AG04450 (cell line): ENCODE data around the gene UPF2. TPM values are rescaled to one million over a fixed set of nuclear protein-coding genes. Genes with fewer than 3 reads are reported as not detected.

Experiments
- CTCF ChIA-PET: fragments of 300-600, 350-600 bp; formaldehyde crosslinking; extraction: SDS; loops from one replicate; lab custom pipeline; 2022; ENCODE audit warnings: antibody characterized with exemption, inconsistent platforms; lab: Charles Lee
- POLR2A ChIA-PET: fragments of 350-600 bp; formaldehyde crosslinking; extraction: SDS; loops from one replicate; lab custom pipeline; 2021; ENCODE audit warnings: antibody characterized with exemption, inconsistent platforms; lab: Yijun Ruan, JAX
- DNase-seq: peaks from one replicate; pipeline ENCODE4 v3.0.0-alpha.2; 2011; ENCODE audit warnings: low read depth, low spot score
- H3K27ac ChIP-seq: one replicate; pipeline ENCODE4 v1.5.1; 2012; ENCODE audit warnings: low read depth, low read length, control low read depth
- H3K27me3 ChIP-seq: one replicate; pipeline ENCODE4 v1.6.0; 2012; ENCODE audit warnings: low read length; ENCODE audit not compliant: control insufficient read depth, insufficient read depth
- H3K4me3 ChIP-seq: 2 replicates; pipeline ENCODE4 v1.5.1; 2011; ENCODE audit warnings: mild to moderate bottlenecking, low read depth, low read length, control low read depth
- H3K9me3 ChIP-seq: 2 replicates; pipeline ENCODE4 v1.5.1; 2012; ENCODE audit warnings: low read length; ENCODE audit not compliant: control insufficient read depth, insufficient read depth
- polyA plus RNA-seq: library from polyadenylated mRNA; depleted of rRNA; stranded (reverse); fragments of >200 nt; gene quantifications from 2 replicates; pipeline ENCODE4 v1.2.3, GENCODE V29; 2011
- TF ChIP-seq, protein P1 (sequence below): IDR thresholded peaks from 2 replicates; pipeline ENCODE4 v1.5.1; 2011; ENCODE audit warnings: low read depth, low read length, control low read depth, inconsistent platforms

Gene UPF2
- polyA plus RNA-seq, 1 experiment: 18.4 TPM

DNA sequence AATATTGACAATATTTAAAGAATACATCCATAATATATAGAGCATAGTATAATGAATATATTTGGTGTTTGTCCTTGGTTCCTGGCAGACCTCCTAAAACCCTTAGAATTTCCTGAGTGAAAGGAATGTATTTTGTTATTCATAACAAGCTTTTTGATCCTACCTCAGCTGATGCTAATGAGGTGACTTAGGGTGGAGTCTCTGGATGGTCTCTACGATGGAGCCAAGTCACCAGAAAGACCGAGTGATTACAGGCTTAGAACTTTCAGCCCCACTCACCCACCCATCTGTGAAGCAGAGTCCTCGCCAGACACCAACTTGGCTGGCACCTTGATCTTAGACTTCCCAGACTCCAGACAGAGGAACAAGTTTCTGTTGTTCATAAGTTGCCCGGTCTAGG lies 35.9 kb downstream of the UPF2 start:
- peaks cover 6% of the 10 kb centered on the region for H3K9me3 ChIP-seq
- TF ChIP-seq, protein P1, sequence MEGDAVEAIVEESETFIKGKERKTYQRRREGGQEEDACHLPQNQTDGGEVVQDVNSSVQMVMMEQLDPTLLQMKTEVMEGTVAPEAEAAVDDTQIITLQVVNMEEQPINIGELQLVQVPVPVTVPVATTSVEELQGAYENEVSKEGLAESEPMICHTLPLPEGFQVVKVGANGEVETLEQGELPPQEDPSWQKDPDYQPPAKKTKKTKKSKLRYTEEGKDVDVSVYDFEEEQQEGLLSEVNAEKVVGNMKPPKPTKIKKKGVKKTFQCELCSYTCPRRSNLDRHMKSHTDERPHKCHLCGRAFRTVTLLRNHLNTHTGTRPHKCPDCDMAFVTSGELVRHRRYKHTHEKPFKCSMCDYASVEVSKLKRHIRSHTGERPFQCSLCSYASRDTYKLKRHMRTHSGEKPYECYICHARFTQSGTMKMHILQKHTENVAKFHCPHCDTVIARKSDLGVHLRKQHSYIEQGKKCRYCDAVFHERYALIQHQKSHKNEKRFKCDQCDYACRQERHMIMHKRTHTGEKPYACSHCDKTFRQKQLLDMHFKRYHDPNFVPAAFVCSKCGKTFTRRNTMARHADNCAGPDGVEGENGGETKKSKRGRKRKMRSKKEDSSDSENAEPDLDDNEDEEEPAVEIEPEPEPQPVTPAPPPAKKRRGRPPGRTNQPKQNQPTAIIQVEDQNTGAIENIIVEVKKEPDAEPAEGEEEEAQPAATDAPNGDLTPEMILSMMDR: no peak
- POLR2A ChIA-PET: interaction anchor here (0.6 kb wide), 1 partner anchor 10 kb away, joined by 8 read pairs; no protein-coding TSS in a partner anchor
- no peak overlapping the region for H3K4me3 ChIP-seq
- H3K27ac ChIP-seq: no peak overlapping the region
- CTCF ChIA-PET: interaction anchor here (1.0 kb wide), 1 partner anchor 20 kb away, joined by 5 read pairs; no protein-coding TSS in a partner anchor
- DNase-seq: no peak
- no peaks in the 10 kb centered on the region for H3K27me3 ChIP-seq

DNA sequence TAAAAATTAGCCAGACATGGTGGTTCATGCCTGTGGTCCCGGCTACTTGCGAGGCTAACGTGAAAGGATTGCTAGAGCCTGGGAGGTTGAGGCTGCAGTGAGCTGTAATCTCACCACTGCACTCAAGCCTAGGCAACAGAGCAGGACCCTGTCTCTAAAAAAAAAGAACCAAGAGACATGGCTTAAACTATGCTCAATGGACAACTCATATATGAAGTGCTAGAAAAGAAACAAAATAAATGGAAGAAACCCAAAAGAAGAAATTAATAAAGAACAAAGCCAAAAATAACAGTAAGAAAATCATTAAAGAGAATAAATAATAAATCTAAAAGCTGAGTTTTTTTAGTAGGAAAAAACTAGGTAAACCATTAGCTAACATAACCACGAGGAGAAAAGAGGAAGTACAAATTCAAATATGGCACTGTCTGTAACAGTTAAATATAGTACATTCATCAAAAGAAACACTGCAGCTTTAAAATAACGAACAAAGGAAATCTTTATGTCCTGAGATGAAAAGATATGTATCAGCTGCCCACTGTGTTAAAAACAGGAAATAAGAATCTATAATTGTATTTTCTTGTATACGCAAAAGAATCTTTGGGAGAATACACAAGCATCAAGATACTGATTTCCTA lies 48.7 kb downstream of the UPF2 start:
- Histone ChIP-seq H3K27me3 (no peaks in the 10 kb centered on the region), H3K9me3 (no peaks in the 10 kb centered on the region), H3K4me3 (no peak overlapping the region), H3K27ac (no peak overlapping the region)
- TF ChIP-seq, protein P1: no peak
- DNase-seq: no peak
- ChIA-PET POLR2A (interaction anchor here (0.6 kb wide), 1 partner anchor 12 kb away, joined by 3 read pairs; no protein-coding TSS in a partner anchor), CTCF (interaction anchor here (1.3 to 1.5 kb wide), 2 partner anchors 8 to 211 kb away, joined by 4 to 6 read pairs; no protein-coding TSS in a partner anchor)

DNA sequence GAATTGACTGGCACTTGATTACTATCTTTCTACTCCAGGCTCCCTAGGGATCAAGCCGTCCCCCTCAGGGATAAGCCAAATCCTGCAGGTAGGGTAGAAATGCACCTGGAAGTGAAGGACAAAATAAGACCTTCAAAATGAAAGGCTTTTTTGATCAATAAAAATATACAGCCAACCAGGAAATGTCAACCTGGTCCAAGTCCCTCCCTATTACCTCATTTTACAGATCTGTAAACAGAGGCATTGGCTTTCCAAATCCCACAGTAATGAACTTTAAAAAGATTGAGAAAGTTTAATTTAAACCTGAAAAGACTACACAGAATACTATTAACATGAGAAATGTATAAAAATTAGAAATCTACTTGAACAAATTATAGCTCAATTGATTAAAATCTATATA lies 53.7 kb downstream of the UPF2 start:
- no peak for DNase-seq
- no peak overlapping the region for H3K4me3 ChIP-seq
- H3K27ac ChIP-seq: no peak overlapping the region
- ChIA-PET CTCF (interaction anchor here (1.8 kb wide), 1 partner anchor 206 kb away, joined by 9 read pairs; no protein-coding TSS in a partner anchor), POLR2A (no interaction called here)
- no peaks in the 10 kb centered on the region for H3K27me3 ChIP-seq
- H3K9me3 ChIP-seq: no peaks in the 10 kb centered on the region
- TF ChIP-seq, protein P1: no peak

DNA sequence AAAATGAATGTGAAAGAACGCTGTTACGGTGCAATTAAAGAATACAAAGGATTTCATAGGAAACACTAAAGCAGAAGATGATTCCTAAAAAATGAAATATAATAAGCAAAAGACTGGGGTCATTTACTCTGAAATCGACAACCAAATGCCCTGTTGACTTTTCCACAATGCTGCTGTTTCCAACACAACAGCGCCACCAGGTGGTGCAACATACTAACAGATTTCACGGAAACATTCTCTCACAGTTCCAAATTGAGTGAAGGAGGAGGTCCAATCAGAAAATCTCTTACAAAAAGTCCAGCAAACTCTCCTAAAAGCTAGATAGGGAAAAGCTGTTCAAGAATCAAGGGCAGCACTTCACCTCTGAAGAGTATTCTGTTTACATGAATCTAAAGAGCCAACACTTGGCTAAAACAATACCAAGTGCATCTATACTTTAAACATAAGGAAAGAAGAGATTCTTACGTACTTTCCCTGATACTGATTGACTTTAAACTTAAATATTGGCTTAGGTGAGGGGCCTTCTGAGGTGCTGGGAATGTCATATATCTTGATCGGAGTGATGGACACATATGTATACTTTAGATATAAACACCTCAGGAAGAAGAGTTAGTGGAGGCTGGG lies 55.9 kb downstream of the UPF2 start:
- Histone ChIP-seq H3K27me3 (no peaks in the 10 kb centered on the region), H3K9me3 (no peaks in the 10 kb centered on the region), H3K4me3 (no peak overlapping the region), H3K27ac (no peak overlapping the region)
- ChIA-PET POLR2A (interaction anchor here (0.7 kb wide), 1 partner anchor 222 kb away, joined by 4 read pairs; no protein-coding TSS in a partner anchor), CTCF (interaction anchor here (0.6 to 3.4 kb wide), 49 partner anchors 8 to 490 kb away, joined by 3 to 68 read pairs (median 4); partner anchors contain the start of gene UPF2)
- TF ChIP-seq, protein P1: peak; percentile 88
- peak; percentile 61 for DNase-seq

DNA sequence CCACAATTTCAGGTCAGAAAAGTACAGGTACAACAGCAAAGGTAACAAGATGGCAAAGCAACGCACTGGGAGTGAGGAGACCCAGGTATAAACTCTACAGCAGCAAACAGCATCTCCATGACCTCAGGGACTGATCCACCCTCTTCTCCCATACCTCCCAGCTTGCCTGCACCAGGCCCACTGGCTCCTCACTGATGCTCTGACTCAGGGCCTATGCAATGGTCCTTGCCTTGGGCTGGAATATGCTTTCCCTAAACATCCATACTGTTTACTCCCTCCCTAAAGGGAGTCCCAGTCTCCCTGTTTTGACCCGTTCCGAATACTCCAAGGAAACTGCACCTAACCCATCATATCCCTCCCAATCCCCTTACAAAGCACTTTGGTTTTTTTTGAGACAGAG lies 60.4 kb downstream of the UPF2 start:
- TF ChIP-seq, protein P1: no peak
- Histone ChIP-seq H3K9me3 (no peaks in the 10 kb centered on the region), H3K27me3 (no peaks in the 10 kb centered on the region), H3K27ac (no peak overlapping the region), H3K4me3 (no peak overlapping the region)
- CTCF ChIA-PET: no interaction called here
- POLR2A ChIA-PET: interaction anchor here (0.5 to 0.6 kb wide), 2 partner anchors 189 to 479 kb away, joined by 3 to 4 read pairs; no protein-coding TSS in a partner anchor
- DNase-seq: no peak
